Astrocyte of the spinal cord (primary cell): ENCODE measurements around the gene CYP4F22.

Experiments used
- DNase-seq: peaks from one replicate; pipeline ENCODE4 v3.0.0; 2011; ENCODE audit warnings: low read depth, low spot score
- H3K4me3 ChIP-seq: 2 replicates; pipeline ENCODE4 v1.5.1; 2011; ENCODE audit warnings: low read depth, mild to moderate bottlenecking, low read length, moderate library complexity
- in situ Hi-C: cut with HindIII; loops from 2 replicates; pipeline ENCODE4 v1.10.0; 2017; ENCODE audit warnings: low sequenced_read_pairs
- TF ChIP-seq, protein P1 (sequence below): IDR thresholded peaks from 2 replicates; pipeline ENCODE4 v1.5.1; 2012; ENCODE audit warnings: low read depth, mild to moderate bottlenecking, low read length, inconsistent platforms

Gene CYP4F22

DNA sequence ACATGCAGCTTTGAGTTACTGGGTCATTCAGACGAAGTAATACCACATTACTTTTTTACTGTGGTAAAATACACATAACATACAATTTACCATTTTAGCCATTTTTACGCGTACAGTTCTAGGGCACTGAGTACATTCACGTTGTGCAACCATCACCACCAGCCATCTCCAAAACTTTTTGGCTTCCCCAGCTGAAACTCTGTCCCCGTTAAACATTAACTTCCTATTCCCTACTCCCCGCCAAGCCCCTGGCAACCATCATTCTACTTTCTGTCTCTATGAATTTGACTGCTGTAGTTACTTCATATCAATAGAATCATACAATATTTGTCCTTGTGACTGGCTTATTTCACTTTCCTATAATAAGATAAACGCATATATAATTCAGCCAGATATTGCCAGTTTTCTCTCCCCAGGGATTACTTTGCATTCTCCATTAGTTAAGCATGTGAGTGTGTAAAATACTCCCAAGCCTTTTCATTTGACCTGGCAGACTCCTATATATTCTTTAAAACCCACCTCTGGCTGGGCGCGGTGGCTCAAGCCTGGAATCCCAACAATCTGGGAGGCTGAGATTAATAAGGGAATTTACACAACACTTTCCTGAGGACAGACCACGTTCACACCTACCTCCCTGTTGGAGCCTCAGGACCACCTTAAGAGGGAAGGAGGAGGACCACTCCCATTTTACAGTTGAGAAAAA is 10.0 kb upstream of the CYP4F22 start:
- in situ Hi-C loops, result no loop called here
- TF ChIP-seq, protein P1, sequence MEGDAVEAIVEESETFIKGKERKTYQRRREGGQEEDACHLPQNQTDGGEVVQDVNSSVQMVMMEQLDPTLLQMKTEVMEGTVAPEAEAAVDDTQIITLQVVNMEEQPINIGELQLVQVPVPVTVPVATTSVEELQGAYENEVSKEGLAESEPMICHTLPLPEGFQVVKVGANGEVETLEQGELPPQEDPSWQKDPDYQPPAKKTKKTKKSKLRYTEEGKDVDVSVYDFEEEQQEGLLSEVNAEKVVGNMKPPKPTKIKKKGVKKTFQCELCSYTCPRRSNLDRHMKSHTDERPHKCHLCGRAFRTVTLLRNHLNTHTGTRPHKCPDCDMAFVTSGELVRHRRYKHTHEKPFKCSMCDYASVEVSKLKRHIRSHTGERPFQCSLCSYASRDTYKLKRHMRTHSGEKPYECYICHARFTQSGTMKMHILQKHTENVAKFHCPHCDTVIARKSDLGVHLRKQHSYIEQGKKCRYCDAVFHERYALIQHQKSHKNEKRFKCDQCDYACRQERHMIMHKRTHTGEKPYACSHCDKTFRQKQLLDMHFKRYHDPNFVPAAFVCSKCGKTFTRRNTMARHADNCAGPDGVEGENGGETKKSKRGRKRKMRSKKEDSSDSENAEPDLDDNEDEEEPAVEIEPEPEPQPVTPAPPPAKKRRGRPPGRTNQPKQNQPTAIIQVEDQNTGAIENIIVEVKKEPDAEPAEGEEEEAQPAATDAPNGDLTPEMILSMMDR, result no peak
- H3K4me3 ChIP-seq, result no peak overlapping the region
- no peak for DNase-seq

DNA sequence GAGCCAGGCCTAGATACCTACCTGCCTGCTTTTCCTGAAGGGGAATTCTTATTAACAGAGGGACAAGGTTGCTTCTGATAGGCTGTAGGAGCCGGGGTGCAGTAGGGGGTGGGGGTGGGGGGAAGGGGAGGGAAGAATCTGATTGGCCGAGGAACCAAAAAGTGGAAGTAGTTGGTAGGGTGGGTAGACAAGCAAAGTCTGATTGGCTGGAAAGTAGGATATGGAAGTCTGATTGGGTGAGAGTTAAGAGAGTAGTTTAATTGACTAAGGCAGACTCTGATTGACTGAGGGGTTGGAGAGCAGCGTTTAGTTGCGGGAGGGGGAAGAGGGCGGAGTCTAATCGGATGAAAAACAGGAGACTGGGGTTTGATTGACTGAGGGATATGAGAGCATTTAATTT is 9.4 kb upstream of the CYP4F22 start:
- no peak for DNase-seq
- no peak overlapping the region for H3K4me3 ChIP-seq
- in situ Hi-C loops, result no loop called here
- TF ChIP-seq, protein P1, result no peak

DNA sequence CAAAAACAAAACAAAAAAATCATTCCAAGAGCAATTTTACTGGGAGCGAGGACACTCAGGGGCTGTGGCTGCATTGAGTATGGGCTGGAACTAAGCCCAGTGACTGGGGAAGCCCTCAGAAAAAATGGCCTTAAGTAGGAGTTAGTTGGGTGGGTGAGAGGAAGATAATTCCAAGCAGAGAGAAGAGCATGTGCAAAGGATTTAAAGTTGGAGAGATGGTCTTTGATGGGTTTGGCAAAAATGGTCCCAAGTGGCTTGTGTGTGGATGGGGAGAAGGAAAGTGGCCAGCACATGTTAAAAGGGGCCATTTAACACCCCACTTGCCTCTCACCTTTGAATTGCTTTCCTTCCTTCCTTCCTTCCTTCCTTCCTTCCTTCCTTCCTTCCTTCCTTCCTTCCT is 6.7 kb upstream of the CYP4F22 start:
- TF ChIP-seq, protein P1, result no peak
- no peak overlapping the region for H3K4me3 ChIP-seq
- DNase-seq, result no peak
- in situ Hi-C loops, result no loop called here

DNA sequence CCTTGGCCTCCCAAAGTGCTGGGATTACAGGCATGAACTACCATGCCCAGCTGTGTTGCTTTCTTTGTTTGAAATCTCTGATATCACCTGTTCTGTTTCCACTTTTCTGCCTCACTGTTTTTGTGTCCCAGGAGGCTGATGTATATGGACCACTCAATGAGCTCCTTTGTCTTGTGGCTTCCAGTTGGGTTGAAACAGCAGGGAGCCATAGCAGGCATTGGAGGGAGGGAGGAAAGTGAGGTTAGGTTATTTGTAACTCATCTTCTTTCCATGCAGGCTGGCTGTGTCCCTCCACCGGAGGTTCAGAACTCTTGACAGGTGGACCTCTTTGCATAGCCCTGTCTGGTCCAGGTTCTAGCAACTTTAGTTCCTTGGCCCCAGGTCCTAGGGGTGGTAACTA is 6.1 kb upstream of the CYP4F22 start:
- no peak overlapping the region for H3K4me3 ChIP-seq
- DNase-seq, result no peak
- TF ChIP-seq, protein P1, result no peak
- in situ Hi-C loops, result no loop called here

DNA sequence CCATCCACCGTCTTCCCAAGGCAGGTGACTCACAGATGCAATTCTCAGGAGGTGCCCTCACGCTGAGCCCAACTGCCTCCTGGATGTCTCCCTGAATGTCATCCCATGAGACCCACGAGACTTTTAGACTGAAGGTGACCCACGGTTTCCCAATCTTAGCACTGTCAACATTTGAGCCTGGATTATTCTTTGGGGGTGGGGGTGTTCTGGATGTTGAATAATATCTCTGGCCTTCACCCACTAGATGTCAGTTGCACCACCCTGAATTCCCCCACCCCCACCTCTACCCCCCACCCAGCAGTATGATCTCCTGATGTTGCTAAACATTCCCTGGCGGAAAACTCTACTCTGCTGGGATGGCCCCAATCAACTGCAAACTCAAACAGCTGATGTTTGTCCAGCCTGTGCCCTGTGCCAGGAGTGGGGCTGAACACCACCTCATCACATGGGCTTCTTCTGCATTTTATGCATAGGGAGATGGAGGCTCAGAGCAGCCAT is 2.2 kb upstream of the CYP4F22 start:
- in situ Hi-C loops, result no loop called here
- no peak overlapping the region for H3K4me3 ChIP-seq
- DNase-seq, result no peak
- TF ChIP-seq, protein P1, result no peak

DNA sequence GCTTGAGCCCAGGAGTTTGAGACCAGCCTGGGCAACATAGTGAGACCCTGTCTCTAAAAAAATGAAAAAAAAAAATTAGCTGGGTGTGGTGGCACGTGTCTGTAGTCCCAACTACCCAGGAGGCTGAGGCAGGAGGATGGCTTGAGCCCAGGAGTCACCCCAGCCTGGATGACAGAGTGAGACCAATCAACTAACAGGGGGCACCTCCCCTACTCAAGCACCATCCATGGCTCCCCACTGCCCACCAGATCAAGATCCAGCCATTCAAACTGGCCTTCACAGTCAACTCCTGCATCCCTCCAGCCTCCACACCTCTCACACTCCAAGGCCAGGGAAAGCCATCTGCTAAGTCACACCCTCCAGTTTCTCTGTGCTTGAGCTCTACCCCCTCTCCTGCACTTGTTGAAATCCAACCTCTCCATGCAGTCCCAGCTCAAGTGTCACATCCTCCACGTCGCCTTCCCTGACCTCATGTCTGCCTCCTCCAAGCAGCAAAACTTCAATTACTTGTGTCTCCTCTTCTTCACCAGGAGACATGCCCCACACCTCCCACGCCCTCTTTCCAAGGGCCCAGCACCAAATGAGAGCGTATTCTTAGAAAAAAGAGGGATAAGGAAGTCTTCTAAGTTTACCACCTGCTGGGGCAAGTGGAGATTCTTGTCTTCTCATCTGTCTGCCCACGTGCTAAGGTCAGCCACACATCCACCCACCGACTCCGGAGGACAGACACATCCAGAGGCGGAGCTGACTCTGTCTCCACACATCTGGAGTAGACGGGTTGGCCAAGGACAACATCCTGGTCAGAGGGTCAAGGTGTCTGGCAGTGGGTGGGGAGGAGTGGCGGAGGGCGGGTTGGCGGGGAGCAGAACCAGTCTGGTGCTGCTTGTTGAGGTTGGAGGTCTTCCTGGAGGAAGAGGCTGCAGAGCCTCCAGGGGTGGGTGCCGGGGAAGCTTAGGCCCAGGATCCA is 974 bp upstream of the CYP4F22 start:
- in situ Hi-C loops, result no loop called here
- TF ChIP-seq, protein P1, result no peak
- no peak for DNase-seq
- H3K4me3 ChIP-seq, result no peak overlapping the region
